HL-60 (cell line): ENCODE results near the gene IFI27L1.

Source experiments
- DNase-seq, 2 experiments: peaks; one replicate each; pipeline ENCODE4 v3.0.0-alpha.2; 2010 to 2020; ENCODE audit warnings: low read depth in 1 of 2, low spot score in 1 of 2
- H3K27ac ChIP-seq: fragments of 250-450 bp; sonication (Bioruptor Pico); replicated peaks from 2 replicates; pipeline ENCODE4 v1.5.1; 2020; ENCODE audit warnings: mild to moderate bottlenecking, moderate library complexity
- H3K27me3 ChIP-seq: fragments of 250-450 bp; sonication (Bioruptor Pico); 2 replicates; pipeline ENCODE4 v1.5.1; 2021; ENCODE audit warnings: mild to moderate bottlenecking, moderate library complexity; ENCODE audit not compliant: insufficient read depth, poor library complexity, severe bottlenecking
- H3K4me3 ChIP-seq: replicated peaks from 2 replicates; pipeline ENCODE4 v1.5.1; 2011; ENCODE audit warnings: mild to moderate bottlenecking, control low read depth, low read length; ENCODE audit not compliant: insufficient read depth
- CTCF ChIP-seq: IDR thresholded peaks from one replicate; pipeline ENCODE4 v1.5.1; 2011; ENCODE audit warnings: low read length, control low read depth, inconsistent platforms; ENCODE audit not compliant: insufficient read depth
- GABPA ChIP-seq: IDR thresholded peaks from 2 replicates; pipeline ENCODE4 v1.6.1; 2012; ENCODE audit warnings: low read depth
- POLR2AphosphoS5 ChIP-seq: IDR thresholded peaks from 2 replicates; pipeline ENCODE4 v1.6.1; 2012; ENCODE audit warnings: low read depth
- REST ChIP-seq: IDR thresholded peaks from 2 replicates; pipeline ENCODE4 v1.6.1; 2012; ENCODE audit warnings: low read depth; ENCODE audit not compliant: insufficient replicate concordance
- SPI1 ChIP-seq: IDR thresholded peaks from 2 replicates; pipeline ENCODE4 v1.6.1; 2012; ENCODE audit warnings: low read depth, mild to moderate bottlenecking, borderline replicate concordance

Gene IFI27L1

GRCh38 chr14:94126800-94127199 lies 45.7 kb downstream of the IFI27L1 start:
- no peak for DNase-seq
- Histone ChIP-seq H3K27me3 (peaks cover 5% of the 10 kb centered on the region), H3K27ac (no peak overlapping the region), H3K4me3 (no peak overlapping the region)
- TF ChIP-seq SPI1 (no peak), REST (no peak), POLR2AphosphoS5 (no peak), GABPA (no peak), CTCF (no peak)

- H3K4me3 ChIP-seq: no peak overlapping the region
- H3K27ac ChIP-seq: no peak overlapping the region
- peaks cover 5% of the 10 kb centered on the region for H3K27me3 ChIP-seq
- TF ChIP-seq POLR2AphosphoS5 (no peak), CTCF (no peak), GABPA (no peak), REST (no peak), SPI1 (no peak)
- DNase-seq: no peak
These were observed 46.2 kb downstream of the IFI27L1 start for GRCh38 chr14:94127330-94127729.

GRCh38 chr14:94128216-94128839 lies 47.2 kb downstream of the IFI27L1 start:
- Histone ChIP-seq H3K27me3 (peaks cover 5% of the 10 kb centered on the region), H3K4me3 (no peak overlapping the region), H3K27ac (no peak overlapping the region)
- DNase-seq: no peak
- no peak for TF ChIP-seq REST
